Prostate gland (tissue), 2 donors: ENCODE data around the gene SCGN.

Experiments used
- POLR2A ChIP-seq: fragments of 450-650 bp; IDR thresholded peaks from one replicate; pipeline ENCODE4 v1.6.1; 2016; ENCODE audit warnings: antibody characterized with exemption, mild to moderate bottlenecking
- POLR2AphosphoS5 ChIP-seq: sonication (generic); formaldehyde crosslinking; IDR thresholded peaks from one replicate; pipeline ENCODE4 v1.6.1; 2017; ENCODE audit warnings: antibody characterized with exemption
- TF ChIP-seq, protein P1 (sequence below), 4 experiments: fragments of 200-600 bp in 2 of 4; fragments of 450-650 bp in 2 of 4; sonication (generic) in 2 of 4; IDR thresholded peaks; 1 replicate in 3 of 4; 2 replicates in 1 of 4; pipeline ENCODE4 v1.5.1; 2016 to 2019; ENCODE audit warnings: antibody characterized with exemption in 4 of 4, mild to moderate bottlenecking in 2 of 4, moderate library complexity in 2 of 4

DNA sequence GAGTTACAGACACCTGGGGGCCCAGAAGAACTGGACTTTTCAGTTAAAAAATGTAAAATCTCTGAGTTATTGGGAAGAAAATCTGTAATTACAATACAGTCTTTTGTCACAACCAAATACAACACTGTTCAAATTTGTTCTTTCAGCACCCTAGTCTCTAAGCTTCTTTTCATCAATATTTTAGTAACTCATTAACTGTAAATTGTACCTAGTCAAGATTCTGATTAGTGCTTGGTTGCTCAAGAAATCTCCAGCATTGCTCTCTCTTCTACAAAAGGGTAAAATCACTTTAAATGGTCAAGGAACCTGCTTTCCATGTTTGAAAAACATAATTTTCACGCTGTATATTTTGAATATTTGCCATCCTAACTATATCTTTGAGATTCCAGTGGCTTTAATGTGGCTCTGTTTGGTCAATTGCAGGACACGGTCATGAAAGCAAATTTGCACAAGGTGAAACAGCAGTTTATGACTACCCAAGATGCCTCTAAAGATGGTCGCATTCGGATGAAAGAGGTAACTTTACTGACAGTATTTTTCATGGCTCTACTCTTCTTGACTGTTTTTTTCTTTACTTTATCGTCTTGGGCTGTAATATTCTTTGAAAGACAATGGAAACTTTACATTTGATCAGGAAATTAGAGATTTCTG is 9.2 kb downstream of the SCGN start:
- TF ChIP-seq, protein P1, sequence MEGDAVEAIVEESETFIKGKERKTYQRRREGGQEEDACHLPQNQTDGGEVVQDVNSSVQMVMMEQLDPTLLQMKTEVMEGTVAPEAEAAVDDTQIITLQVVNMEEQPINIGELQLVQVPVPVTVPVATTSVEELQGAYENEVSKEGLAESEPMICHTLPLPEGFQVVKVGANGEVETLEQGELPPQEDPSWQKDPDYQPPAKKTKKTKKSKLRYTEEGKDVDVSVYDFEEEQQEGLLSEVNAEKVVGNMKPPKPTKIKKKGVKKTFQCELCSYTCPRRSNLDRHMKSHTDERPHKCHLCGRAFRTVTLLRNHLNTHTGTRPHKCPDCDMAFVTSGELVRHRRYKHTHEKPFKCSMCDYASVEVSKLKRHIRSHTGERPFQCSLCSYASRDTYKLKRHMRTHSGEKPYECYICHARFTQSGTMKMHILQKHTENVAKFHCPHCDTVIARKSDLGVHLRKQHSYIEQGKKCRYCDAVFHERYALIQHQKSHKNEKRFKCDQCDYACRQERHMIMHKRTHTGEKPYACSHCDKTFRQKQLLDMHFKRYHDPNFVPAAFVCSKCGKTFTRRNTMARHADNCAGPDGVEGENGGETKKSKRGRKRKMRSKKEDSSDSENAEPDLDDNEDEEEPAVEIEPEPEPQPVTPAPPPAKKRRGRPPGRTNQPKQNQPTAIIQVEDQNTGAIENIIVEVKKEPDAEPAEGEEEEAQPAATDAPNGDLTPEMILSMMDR (IDR thresholded peaks at IDR 0.05), result no peak
- no peak for TF ChIP-seq POLR2AphosphoS5
- no peak for TF ChIP-seq POLR2A
